Hematopoietic multipotent progenitor cell treated with erythropoietin and hydrocortisone succinate and interleukin-3 and kit ligand, for 4 days (in vitro differentiated cells): ENCODE measurements around the gene B3GLCT.
"Not testable (repeated sequence)": the region's sequence is repeated elsewhere in the genome, so short reads cannot be mapped to it uniquely, and the experiment has no call there.

ENCODE experiments used
- DNase-seq: peaks from one replicate; pipeline ENCODE4 v3.0.0-alpha.2; 2015

The B3GLCT gene

GRCh38 chr13:31184981-31185645 lies 14.7 kb upstream of the B3GLCT start:
- DNase-seq = no peak

GRCh38 chr13:31191748-31192147 lies 8.0 kb upstream of the B3GLCT start:
- DNase-seq = no peak

GRCh38 chr13:31192306-31192705 lies 7.5 kb upstream of the B3GLCT start:
- no peak for DNase-seq

- no peak for DNase-seq
Measured at GRCh38 chr13:31195616-31196015, 4.2 kb upstream of the B3GLCT start.

- DNase-seq = no peak
Measured at GRCh38 chr13:31196992-31197391, 2.8 kb upstream of the B3GLCT start.

- DNase-seq = peak; percentile 18
Measured at GRCh38 chr13:31198519-31198918, 1.3 kb upstream of the B3GLCT start.

GRCh38 chr13:31199527-31199848 lies 287 bp upstream of the B3GLCT start:
- DNase-seq = no peak

- DNase-seq = peak; percentile 77
Measured at GRCh38 chr13:31200637-31200971, 829 bp downstream of the B3GLCT start.

- DNase-seq = peak; percentile 29
Measured at GRCh38 chr13:31201341-31202031, 1.7 kb downstream of the B3GLCT start.

GRCh38 chr13:31204592-31204991 lies 4.8 kb downstream of the B3GLCT start:
- peak; percentile 82 for DNase-seq

GRCh38 chr13:31207661-31208552 lies 8.1 kb downstream of the B3GLCT start:
- no peak for DNase-seq

- no peak for DNase-seq
Measured at GRCh38 chr13:31208559-31209122, 8.9 kb downstream of the B3GLCT start.

- DNase-seq = peak; percentile 91
Measured at GRCh38 chr13:31209172-31209840, 9.5 kb downstream of the B3GLCT start.

- no peak for DNase-seq
Measured at GRCh38 chr13:31209841-31210210, 10.1 kb downstream of the B3GLCT start.

- peak; percentile 20 for DNase-seq
Measured at GRCh38 chr13:31213651-31214289, 14.0 kb downstream of the B3GLCT start.

GRCh38 chr13:31214435-31214834 lies 14.7 kb downstream of the B3GLCT start:
- DNase-seq = no peak

- not testable (repeated sequence) for DNase-seq
Measured at GRCh38 chr13:31216916-31217315, 17.1 kb downstream of the B3GLCT start.

- DNase-seq = no peak
Measured at GRCh38 chr13:31219909-31220598, 20.3 kb downstream of the B3GLCT start.

- no peak for DNase-seq
Measured at GRCh38 chr13:31221057-31221456, 21.3 kb downstream of the B3GLCT start.

- no peak for DNase-seq
Measured at GRCh38 chr13:31223215-31223614, 23.4 kb downstream of the B3GLCT start.

GRCh38 chr13:31223640-31224039 lies 23.9 kb downstream of the B3GLCT start:
- no peak for DNase-seq

- no peak for DNase-seq
Measured at GRCh38 chr13:31224174-31224669, 24.4 kb downstream of the B3GLCT start.
